K562 (cell line): Measurements from ENCODE around the gene S100A4. TPM values are rescaled to one million over a fixed set of nuclear protein-coding genes. Genes with fewer than 3 reads are reported as not detected.

ENCODE experiments used
- CHD2 ChIP-seq: IDR thresholded peaks from 2 replicates; pipeline ENCODE4 v1.6.1; 2011; ENCODE audit warnings: low read depth, low read length
- CTBP1 ChIP-seq: fragments of 450-650 bp; IDR thresholded peaks from 2 replicates; pipeline ENCODE4 v1.6.1; 2016; ENCODE audit warnings: borderline replicate concordance
- HNRNPLL ChIP-seq: fragments of 200-400 bp; formaldehyde crosslinking; IDR thresholded peaks from 2 replicates; pipeline ENCODE4 v1.6.1; 2017; ENCODE audit warnings: low read length, low read depth, mild to moderate bottlenecking; ENCODE audit not compliant: poor library complexity, severe bottlenecking
- KDM4B ChIP-seq, 2 experiments: fragments of 450-650 bp in 1 of 2; sonication (generic) in 1 of 2; IDR thresholded peaks; 2 replicates each; pipeline ENCODE4 v1.6.1; 2016 to 2017; ENCODE audit warnings: borderline replicate concordance in 2 of 2, antibody characterized with exemption in 1 of 2, low read depth in 1 of 2, mild to moderate bottlenecking in 1 of 2
- MAFG ChIP-seq: fragments of 450-650 bp; conservative IDR thresholded peaks from 2 replicates; pipeline ENCODE4 v1.6.1; 2016; ENCODE audit warnings: missing genetic modification characterization, missing compliant biosample characterization
- MIER1 ChIP-seq: fragments of 450-650 bp; IDR thresholded peaks from 2 replicates; pipeline ENCODE4 v1.6.1; 2016; ENCODE audit warnings: antibody characterized with exemption, mild to moderate bottlenecking, low read depth
- NFATC3 ChIP-seq: fragments of 450-650 bp; IDR thresholded peaks from 2 replicates; pipeline ENCODE4 v1.6.1; 2017; ENCODE audit warnings: mild to moderate bottlenecking
- PRMT5 ChIP-seq: sonication (generic); formaldehyde crosslinking; IDR thresholded peaks from 2 replicates; pipeline ENCODE4 v1.5.0; 2020; ENCODE audit warnings: missing genetic modification reagents
- RUNX1 ChIP-seq: sonication (generic); IDR thresholded peaks from 2 replicates; pipeline ENCODE4 v1.6.1; 2016; ENCODE audit warnings: antibody characterized with exemption, low read depth
- SMAD4 ChIP-seq: fragments of 250-450 bp; sonication (Bioruptor Pico); conservative IDR thresholded peaks from 2 replicates; pipeline ENCODE4 v1.8.0; 2021; ENCODE audit warnings: inconsistent platforms, mild to moderate bottlenecking, moderate library complexity
- SRSF3 ChIP-seq: fragments of 200-400 bp; formaldehyde crosslinking; IDR thresholded peaks from 2 replicates; pipeline ENCODE4 v1.6.1; 2016; ENCODE audit warnings: mild to moderate bottlenecking, low read length, moderate library complexity; ENCODE audit not compliant: insufficient read depth
- ZNF253 ChIP-seq: fragments of 250-450 bp; sonication (Bioruptor Pico); conservative IDR thresholded peaks from 2 replicates; pipeline ENCODE4 v1.6.1; 2021; ENCODE audit warnings: mild to moderate bottlenecking
- ZNF699 ChIP-seq: fragments of 250-450 bp; sonication (Bioruptor Pico); IDR thresholded peaks from 2 replicates; pipeline ENCODE4 v1.8.0; 2021; ENCODE audit warnings: mild to moderate bottlenecking, moderate library complexity; ENCODE audit not compliant: insufficient replicate concordance
- ZNF766 ChIP-seq: fragments of 200-800 bp; sonication (Bioruptor generic); conservative IDR thresholded peaks from 2 replicates; pipeline ENCODE4 v1.6.1; 2016; ENCODE audit warnings: missing genetic modification characterization, missing compliant biosample characterization
- polyA plus RNA-seq, 8 experiments: library from polyadenylated mRNA; depleted of rRNA in 4 of 8; stranded (reverse) in 5 of 8; unstranded in 3 of 8; fragments of >200 nt; fragmentation: Nextera tagmentation in 2 of 8; fragmentation: Illumina TruSeq in 1 of 8; extraction: Ambion mirVana in 2 of 8; extraction: Trizol in 1 of 8; gene quantifications; 2 replicates each; pipeline versions ENCODE4 v1.2.1 to v1.2.3, GENCODE V29; 2011 to 2014; ENCODE audit warnings: inconsistent platforms in 1 of 8, missing spikeins in 1 of 8
- total RNA-seq, 7 experiments: library from RNA; depleted of rRNA in 6 of 7; stranded (reverse); fragments of >200 nt in 6 of 7; fragmentation: Illumina TruSeq in 2 of 7; extraction: Trizol in 2 of 7; gene quantifications; 2 replicates each; pipeline versions ENCODE4 v1.2.1 to v1.2.3, GENCODE V29; 2011 to 2021; ENCODE audit warnings: low replicate concordance in 1 of 7
- TF ChIP-seq, protein P1 (sequence below): fragments of 250-450 bp; sonication (Bioruptor Pico); IDR thresholded peaks from 2 replicates; pipeline ENCODE4 v1.9.0; 2021; ENCODE audit warnings: mild to moderate bottlenecking, inconsistent platforms
- TF ChIP-seq, protein P2 (sequence below): IDR thresholded peaks from 3 replicates; pipeline ENCODE4 v1.6.1; 2011; ENCODE audit warnings: borderline replicate concordance, mild to moderate bottlenecking; ENCODE audit not compliant: insufficient read length, insufficient read depth
- TF ChIP-seq, protein P3 (sequence below): fragments of 250-450 bp; sonication (Bioruptor Pico); IDR thresholded peaks from 2 replicates; pipeline ENCODE4 v1.4.0; 2020; ENCODE audit warnings: mild to moderate bottlenecking
- TF ChIP-seq, protein P4 (sequence below), 3 experiments: IDR thresholded peaks in 2 of 3; conservative IDR thresholded peaks in 1 of 3; 2 replicates each; pipeline ENCODE4 v1.5.1; 2011 to 2012; ENCODE audit warnings: low read length in 3 of 3, mild to moderate bottlenecking in 3 of 3, control low read depth in 2 of 3, improper control_type of control experiment in 1 of 3, inconsistent platforms in 1 of 3, low read depth in 1 of 3, mixed read lengths in 1 of 3, moderate library complexity in 1 of 3; ENCODE audit not compliant: insufficient read depth in 2 of 3

The S100A4 gene
- total and polyA plus RNA-seq, 9 of the 15 experiments (the other 6 are each of a cell fraction or from before 2014, with no cell fraction given), result 3.7 to 20.1 (median 11.2) TPM

DNA sequence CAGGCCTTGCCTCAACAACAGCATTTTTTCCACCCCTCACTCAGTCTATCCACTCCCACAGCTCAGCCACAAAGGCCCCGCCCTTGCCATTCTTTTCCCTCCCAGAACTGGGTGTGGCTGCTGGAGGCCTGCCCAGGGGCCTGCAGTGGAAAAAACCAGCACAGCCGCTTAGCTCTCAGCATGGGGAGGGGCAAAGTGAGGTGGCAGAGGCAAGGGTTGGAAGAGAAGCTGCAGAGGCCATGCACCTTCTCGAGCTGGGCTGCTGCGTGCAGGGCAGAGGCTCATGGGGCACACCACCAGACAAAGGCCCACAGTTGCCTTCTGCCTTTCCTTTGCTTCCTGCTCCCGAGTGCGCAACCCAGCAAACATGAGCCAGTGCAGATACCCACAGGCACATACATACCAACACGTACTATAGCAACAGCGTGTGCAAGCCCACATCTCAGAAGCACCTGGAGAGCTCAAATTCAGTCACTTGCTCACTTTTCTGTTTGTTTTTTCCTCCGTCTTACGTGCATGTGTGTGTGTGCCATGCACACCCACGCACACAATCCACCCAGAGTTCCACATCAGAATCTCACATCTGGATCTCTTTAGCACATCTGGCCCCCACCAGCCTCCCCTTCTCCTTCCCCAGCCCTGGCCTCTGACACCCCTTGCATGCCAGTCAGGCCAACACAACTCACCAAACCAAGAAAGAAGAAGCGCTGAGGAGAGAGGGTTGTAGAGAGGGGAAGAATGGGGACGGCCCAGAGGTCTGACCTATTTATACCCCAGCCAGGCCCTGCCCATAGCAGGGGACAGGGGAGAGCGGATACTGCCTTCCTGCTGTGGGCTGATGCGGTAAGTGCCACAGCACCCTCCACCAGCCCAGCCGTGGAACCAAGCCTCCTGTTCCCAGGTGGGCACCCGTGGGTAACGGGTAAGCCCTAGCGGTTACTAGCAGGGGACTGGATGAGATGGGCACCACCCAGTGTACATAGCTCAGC lies at the start of gene S100A4 (continued):
- TF ChIP-seq, protein P1, sequence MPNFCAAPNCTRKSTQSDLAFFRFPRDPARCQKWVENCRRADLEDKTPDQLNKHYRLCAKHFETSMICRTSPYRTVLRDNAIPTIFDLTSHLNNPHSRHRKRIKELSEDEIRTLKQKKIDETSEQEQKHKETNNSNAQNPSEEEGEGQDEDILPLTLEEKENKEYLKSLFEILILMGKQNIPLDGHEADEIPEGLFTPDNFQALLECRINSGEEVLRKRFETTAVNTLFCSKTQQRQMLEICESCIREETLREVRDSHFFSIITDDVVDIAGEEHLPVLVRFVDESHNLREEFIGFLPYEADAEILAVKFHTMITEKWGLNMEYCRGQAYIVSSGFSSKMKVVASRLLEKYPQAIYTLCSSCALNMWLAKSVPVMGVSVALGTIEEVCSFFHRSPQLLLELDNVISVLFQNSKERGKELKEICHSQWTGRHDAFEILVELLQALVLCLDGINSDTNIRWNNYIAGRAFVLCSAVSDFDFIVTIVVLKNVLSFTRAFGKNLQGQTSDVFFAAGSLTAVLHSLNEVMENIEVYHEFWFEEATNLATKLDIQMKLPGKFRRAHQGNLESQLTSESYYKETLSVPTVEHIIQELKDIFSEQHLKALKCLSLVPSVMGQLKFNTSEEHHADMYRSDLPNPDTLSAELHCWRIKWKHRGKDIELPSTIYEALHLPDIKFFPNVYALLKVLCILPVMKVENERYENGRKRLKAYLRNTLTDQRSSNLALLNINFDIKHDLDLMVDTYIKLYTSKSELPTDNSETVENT (CRISPR knock-in tag), result no peak
- no peak for TF ChIP-seq MIER1
- no peak for TF ChIP-seq MAFG (tag)
- TF ChIP-seq, protein P2, sequence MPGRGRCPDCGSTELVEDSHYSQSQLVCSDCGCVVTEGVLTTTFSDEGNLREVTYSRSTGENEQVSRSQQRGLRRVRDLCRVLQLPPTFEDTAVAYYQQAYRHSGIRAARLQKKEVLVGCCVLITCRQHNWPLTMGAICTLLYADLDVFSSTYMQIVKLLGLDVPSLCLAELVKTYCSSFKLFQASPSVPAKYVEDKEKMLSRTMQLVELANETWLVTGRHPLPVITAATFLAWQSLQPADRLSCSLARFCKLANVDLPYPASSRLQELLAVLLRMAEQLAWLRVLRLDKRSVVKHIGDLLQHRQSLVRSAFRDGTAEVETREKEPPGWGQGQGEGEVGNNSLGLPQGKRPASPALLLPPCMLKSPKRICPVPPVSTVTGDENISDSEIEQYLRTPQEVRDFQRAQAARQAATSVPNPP, result no peak
- no peak for TF ChIP-seq RUNX1
- TF ChIP-seq, protein P3, sequence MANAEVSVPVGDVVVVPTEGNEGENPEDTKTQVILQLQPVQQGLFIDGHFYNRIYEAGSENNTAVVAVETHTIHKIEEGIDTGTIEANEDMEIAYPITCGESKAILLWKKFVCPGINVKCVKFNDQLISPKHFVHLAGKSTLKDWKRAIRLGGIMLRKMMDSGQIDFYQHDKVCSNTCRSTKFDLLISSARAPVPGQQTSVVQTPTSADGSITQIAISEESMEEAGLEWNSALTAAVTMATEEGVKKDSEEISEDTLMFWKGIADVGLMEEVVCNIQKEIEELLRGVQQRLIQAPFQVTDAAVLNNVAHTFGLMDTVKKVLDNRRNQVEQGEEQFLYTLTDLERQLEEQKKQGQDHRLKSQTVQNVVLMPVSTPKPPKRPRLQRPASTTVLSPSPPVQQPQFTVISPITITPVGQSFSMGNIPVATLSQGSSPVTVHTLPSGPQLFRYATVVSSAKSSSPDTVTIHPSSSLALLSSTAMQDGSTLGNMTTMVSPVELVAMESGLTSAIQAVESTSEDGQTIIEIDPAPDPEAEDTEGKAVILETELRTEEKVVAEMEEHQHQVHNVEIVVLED (CRISPR knock-in tag), result no peak
- no peak for TF ChIP-seq CHD2
- TF ChIP-seq SMAD4 (CRISPR knock-in tag), result no peak
- no peak for TF ChIP-seq ZNF699 (CRISPR knock-in tag)
- TF ChIP-seq, protein P4, sequence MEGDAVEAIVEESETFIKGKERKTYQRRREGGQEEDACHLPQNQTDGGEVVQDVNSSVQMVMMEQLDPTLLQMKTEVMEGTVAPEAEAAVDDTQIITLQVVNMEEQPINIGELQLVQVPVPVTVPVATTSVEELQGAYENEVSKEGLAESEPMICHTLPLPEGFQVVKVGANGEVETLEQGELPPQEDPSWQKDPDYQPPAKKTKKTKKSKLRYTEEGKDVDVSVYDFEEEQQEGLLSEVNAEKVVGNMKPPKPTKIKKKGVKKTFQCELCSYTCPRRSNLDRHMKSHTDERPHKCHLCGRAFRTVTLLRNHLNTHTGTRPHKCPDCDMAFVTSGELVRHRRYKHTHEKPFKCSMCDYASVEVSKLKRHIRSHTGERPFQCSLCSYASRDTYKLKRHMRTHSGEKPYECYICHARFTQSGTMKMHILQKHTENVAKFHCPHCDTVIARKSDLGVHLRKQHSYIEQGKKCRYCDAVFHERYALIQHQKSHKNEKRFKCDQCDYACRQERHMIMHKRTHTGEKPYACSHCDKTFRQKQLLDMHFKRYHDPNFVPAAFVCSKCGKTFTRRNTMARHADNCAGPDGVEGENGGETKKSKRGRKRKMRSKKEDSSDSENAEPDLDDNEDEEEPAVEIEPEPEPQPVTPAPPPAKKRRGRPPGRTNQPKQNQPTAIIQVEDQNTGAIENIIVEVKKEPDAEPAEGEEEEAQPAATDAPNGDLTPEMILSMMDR (IDR thresholded peaks at IDR 0.05 in 2 of 3, conservative IDR thresholded peaks at IDR 0.05 in 1 of 3; ENCODE audit: insufficient read depth in 2 of 3, low read depth in 1 of 3, low read length in 3 of 3), result no peak
- TF ChIP-seq ZNF766 (CRISPR knock-in tag), result no peak
- TF ChIP-seq KDM4B (IDR thresholded peaks at IDR 0.05; ENCODE audit: borderline replicate concordance in 2 of 2, low read depth in 1 of 2), result no peak
- TF ChIP-seq SRSF3, result no peak
- no peak for TF ChIP-seq NFATC3
- TF ChIP-seq CTBP1, result peak; percentile 56; the same call in 1 of the 2 replicates
- TF ChIP-seq HNRNPLL, result no peak
- no peak for TF ChIP-seq ZNF253 (CRISPR knock-in tag)
- TF ChIP-seq PRMT5 (CRISPR knock-in tag), result no peak
